A673 (cell line): Measurements from ENCODE around the gene CHRM4. TPM values are rescaled to one million over a fixed set of nuclear protein-coding genes. Genes with fewer than 3 reads are reported as not detected.

Source experiments
- BruUV-seq: library from RNA; stranded (reverse); fragments of 400-500 nt; replicated peaks from 2 replicates; lab custom pipeline; 2021; lab: Mats Ljungman, UMichigan
- CTCF ChIA-PET: fragments of 300-600 bp; sonication (Branson Sonifier 250); formaldehyde crosslinking; loops from one replicate; lab custom pipeline; 2022; ENCODE audit warnings: antibody characterized with exemption; lab: Charles Lee
- POLR2A ChIA-PET: fragments of 300-600 bp; sonication (Branson Sonifier 250); formaldehyde crosslinking; loops from one replicate; lab custom pipeline; 2022; ENCODE audit warnings: antibody characterized with exemption; ENCODE audit not compliant: low non-redundant PET; lab: Charles Lee
- DNase-seq: peaks from one replicate; pipeline ENCODE4 v3.0.0-alpha.2; 2015; ENCODE audit warnings: low spot score
- H3K27ac ChIP-seq: fragments of 200-600 bp; sonication (generic); 2 replicates; pipeline ENCODE4 v1.5.1; 2016; ENCODE audit warnings: mixed run types, low read depth, mild to moderate bottlenecking, mixed read lengths, antibody characterized with exemption, low read length; ENCODE audit not compliant: poor library complexity, severe bottlenecking
- H3K27me3 ChIP-seq: fragments of 200-600 bp; sonication (generic); replicated peaks from 2 replicates; pipeline ENCODE4 v1.6.1; 2017; ENCODE audit warnings: mixed run types, low read depth, mild to moderate bottlenecking, mixed read lengths, antibody characterized with exemption, low read length; ENCODE audit not compliant: insufficient read depth, poor library complexity
- H3K36me3 ChIP-seq: fragments of 200-600 bp; sonication (generic); 2 replicates; pipeline ENCODE4 v1.6.1; 2016; ENCODE audit warnings: mixed run types, mild to moderate bottlenecking, mixed read lengths, antibody characterized with exemption, low read length; ENCODE audit not compliant: insufficient read depth, poor library complexity, severe bottlenecking
- H3K4me1 ChIP-seq: fragments of 200-600 bp; sonication (generic); 2 replicates; pipeline ENCODE4 v1.6.1; 2017; ENCODE audit warnings: mixed run types, mild to moderate bottlenecking, mixed read lengths, antibody characterized with exemption, low read length; ENCODE audit not compliant: insufficient read depth, poor library complexity, severe bottlenecking
- H3K4me3 ChIP-seq: fragments of 200-600 bp; sonication (generic); 2 replicates; pipeline ENCODE4 v1.5.1; 2016; ENCODE audit warnings: low read depth, mixed run types, mild to moderate bottlenecking, mixed read lengths, low read length; ENCODE audit not compliant: poor library complexity, severe bottlenecking
- H3K9me3 ChIP-seq: fragments of 200-600 bp; sonication (generic); 2 replicates; pipeline ENCODE4 v1.6.1; 2016; ENCODE audit warnings: mixed run types, low read depth, mild to moderate bottlenecking, mixed read lengths, antibody characterized with exemption, low read length; ENCODE audit not compliant: poor library complexity, severe bottlenecking
- EZH2 ChIP-seq: fragments of 200-600 bp; sonication (generic); IDR thresholded peaks from 2 replicates; pipeline ENCODE4 v1.6.1; 2017; ENCODE audit warnings: borderline replicate concordance, low read depth, mild to moderate bottlenecking, mixed read lengths, antibody characterized with exemption, low read length; ENCODE audit not compliant: poor library complexity, severe bottlenecking
- intact Hi-C: fragments of 100-400 bp; cut with micrococcal nuclease; formaldehyde crosslinking; loops from one replicate; pipeline ENCODE4 v1.10.0; 2022; ENCODE audit not compliant: unreplicated experiment
- total RNA-seq: library from RNA; stranded (reverse); gene quantifications from 2 replicates; pipeline ENCODE4 v1.2.3, GENCODE V29; 2021
- TF ChIP-seq, protein P1 (sequence below): fragments of 300-800, 200-600 bp; sonication (generic); conservative IDR thresholded peaks from 2 replicates; pipeline ENCODE4 v1.5.1; 2017; ENCODE audit warnings: low read depth, mild to moderate bottlenecking, antibody characterized with exemption, low read length, moderate library complexity, mixed read lengths

Gene CHRM4
- total RNA-seq, 1 experiment from 2014 or later, result not detected

DNA sequence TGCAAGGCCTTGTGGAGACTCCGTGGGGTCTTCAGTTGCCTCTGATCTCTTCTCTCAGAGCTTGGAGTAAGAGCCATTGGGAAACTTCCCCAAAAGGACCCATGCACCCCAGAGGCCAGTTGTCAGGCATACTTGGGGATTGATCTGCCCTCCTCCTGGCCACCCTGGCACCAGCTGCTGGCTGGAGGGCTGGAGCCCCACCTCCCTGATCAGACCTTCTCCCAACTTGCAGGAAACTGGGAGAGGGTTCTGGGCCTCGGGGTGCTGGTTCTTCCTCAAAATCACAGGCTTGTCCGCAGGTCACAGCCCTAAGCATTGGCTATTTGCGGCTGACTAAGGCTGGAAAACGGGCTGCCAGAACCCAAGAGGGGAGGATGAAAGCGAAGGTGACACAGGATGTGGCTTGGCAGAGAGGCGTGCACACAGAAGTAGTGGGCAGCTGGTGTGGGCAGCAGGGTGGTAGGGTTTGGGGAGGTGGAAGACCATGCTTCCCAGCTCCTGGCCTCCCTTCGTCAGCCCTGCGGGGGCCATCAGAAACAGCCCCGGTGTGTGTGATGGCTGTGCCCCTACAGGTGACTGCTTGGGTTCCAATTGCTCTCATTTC, 45.6 kb downstream of the CHRM4 start:
- Histone ChIP-seq H3K4me3 (no peak overlapping the region), H3K27me3 (no peaks in the 10 kb centered on the region), H3K9me3 (no peaks in the 10 kb centered on the region), H3K36me3 (no peaks in the 10 kb centered on the region), H3K27ac (no peak overlapping the region), H3K4me1 (peaks cover 46% of the 10 kb centered on the region)
- BruUV-seq, result no TSS peak
- no peak for TF ChIP-seq EZH2
- TF ChIP-seq, protein P1, sequence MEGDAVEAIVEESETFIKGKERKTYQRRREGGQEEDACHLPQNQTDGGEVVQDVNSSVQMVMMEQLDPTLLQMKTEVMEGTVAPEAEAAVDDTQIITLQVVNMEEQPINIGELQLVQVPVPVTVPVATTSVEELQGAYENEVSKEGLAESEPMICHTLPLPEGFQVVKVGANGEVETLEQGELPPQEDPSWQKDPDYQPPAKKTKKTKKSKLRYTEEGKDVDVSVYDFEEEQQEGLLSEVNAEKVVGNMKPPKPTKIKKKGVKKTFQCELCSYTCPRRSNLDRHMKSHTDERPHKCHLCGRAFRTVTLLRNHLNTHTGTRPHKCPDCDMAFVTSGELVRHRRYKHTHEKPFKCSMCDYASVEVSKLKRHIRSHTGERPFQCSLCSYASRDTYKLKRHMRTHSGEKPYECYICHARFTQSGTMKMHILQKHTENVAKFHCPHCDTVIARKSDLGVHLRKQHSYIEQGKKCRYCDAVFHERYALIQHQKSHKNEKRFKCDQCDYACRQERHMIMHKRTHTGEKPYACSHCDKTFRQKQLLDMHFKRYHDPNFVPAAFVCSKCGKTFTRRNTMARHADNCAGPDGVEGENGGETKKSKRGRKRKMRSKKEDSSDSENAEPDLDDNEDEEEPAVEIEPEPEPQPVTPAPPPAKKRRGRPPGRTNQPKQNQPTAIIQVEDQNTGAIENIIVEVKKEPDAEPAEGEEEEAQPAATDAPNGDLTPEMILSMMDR, result no peak
- intact Hi-C loops, result loop anchor here (10.0 kb wide), 1 partner anchor 831 kb away; no protein-coding TSS in a partner anchor
- DNase-seq, result no peak
- POLR2A ChIA-PET, result interaction anchor here (0.6 kb wide), 1 partner anchor 73 kb away, joined by 3 read pairs; no protein-coding TSS in a partner anchor
- CTCF ChIA-PET, result no interaction called here

DNA sequence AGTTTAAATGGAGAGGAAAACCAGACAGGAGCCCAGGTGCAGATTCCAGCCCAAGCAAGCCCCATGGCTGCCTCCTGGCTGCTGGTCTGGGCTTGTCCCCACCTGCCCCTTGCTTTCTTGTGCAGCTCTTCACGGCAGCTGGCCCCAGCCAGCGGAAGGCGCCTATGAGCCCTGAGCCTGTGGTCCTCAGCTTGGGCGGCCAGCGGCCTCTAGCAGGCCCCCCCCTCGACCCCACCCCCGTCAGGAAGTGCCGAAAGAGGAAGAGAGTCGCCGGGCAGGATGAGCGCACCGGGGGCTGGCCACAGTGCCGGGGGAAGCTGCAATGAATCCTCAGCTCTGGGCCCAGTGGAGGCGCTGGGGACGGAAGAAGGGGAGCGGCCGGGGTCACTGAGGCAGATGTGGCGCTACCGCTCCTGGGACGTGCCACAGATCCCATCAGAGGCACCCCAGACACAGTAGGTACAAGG, 46.4 kb downstream of the CHRM4 start:
- H3K4me1 ChIP-seq, result peaks cover 46% of the 10 kb centered on the region
- no peak overlapping the region for H3K4me3 ChIP-seq
- H3K27me3 ChIP-seq, result no peaks in the 10 kb centered on the region
- no TSS peak for BruUV-seq
- H3K27ac ChIP-seq, result no peak overlapping the region
- no peak for DNase-seq
- H3K9me3 ChIP-seq, result no peaks in the 10 kb centered on the region
- H3K36me3 ChIP-seq, result no peaks in the 10 kb centered on the region
- intact Hi-C loops, result loop anchor here (10.0 kb wide), 1 partner anchor 830 kb away; no protein-coding TSS in a partner anchor
- TF ChIP-seq, protein P1, result no peak
- TF ChIP-seq EZH2, result no peak
- CTCF ChIA-PET, result no interaction called here
- POLR2A ChIA-PET, result no interaction called here

DNA sequence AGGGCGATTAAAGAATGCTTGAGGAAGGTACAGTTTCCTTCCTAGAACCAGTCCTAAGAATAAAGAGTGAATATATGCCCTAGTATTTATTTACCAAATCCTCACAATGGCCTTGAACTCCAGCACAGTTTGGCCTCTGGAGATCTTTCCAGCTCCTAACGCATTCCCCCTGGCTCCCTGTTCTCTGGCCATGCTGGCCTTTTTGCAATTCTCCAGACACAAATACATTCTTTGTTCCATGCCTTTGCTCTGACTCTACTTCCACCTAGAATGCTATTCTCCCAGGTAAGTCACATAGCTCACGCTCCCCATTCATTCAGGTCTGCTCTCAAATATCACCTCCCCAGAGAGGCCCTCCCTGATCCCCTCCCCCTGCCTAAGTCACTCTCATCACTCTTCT, 48.1 kb downstream of the CHRM4 start:
- Histone ChIP-seq H3K36me3 (no peaks in the 10 kb centered on the region), H3K4me1 (peaks cover 45% of the 10 kb centered on the region), H3K4me3 (no peak overlapping the region), H3K9me3 (no peaks in the 10 kb centered on the region), H3K27ac (no peak overlapping the region), H3K27me3 (no peaks in the 10 kb centered on the region)
- no TSS peak for BruUV-seq
- ChIA-PET CTCF (interaction anchor here (1.2 kb wide), 1 partner anchor 9 kb away, joined by 6 read pairs; no protein-coding TSS in a partner anchor), POLR2A (interaction anchor here (0.5 kb wide), 1 partner anchor 223 kb away, joined by 7 read pairs; no protein-coding TSS in a partner anchor)
- intact Hi-C loops, result loop anchor here (10.0 kb wide), 1 partner anchor 829 kb away; no protein-coding TSS in a partner anchor
- DNase-seq, result no peak
- TF ChIP-seq, protein P1, result no peak
- no peak for TF ChIP-seq EZH2
